ENCODE results near the gene DAW1. TPM values are rescaled to one million over a fixed set of nuclear protein-coding genes. Genes with fewer than 3 reads are reported as not detected.

Gene DAW1
- total RNA-seq, 1 experiment from 2014 or later: 0.20 TPM

DNA sequence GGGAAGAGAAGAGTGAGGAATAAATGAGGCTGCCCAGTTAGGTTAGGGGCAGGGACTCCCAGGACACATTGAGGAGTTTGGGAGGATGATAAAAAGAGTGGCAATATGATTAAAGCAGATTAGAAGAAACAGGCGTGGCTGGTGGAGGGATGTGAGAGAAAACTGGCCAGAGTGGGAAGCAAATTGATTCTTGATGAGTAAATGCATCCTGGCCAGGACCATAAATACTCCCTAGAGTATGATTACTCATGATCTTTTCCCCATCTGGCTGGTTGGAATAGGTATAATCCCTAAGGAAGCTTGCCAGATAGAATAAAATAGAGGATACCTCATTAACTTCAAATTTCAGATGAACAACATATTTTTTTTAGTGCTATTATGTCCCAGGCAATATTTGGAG is 21.5 kb upstream of the DAW1 start:
- RAD21 ChIA-PET (ENCODE audit: low non-redundant PET in 1 of 2, low total read pairs in 2 of 2, uncharacterized antibody in 2 of 2, unreplicated experiment in 2 of 2): no interaction called here
- H3K9ac ChIP-seq (ENCODE audit: low read length): no peak overlapping the region
- CTCF ChIA-PET: no interaction called here

DNA sequence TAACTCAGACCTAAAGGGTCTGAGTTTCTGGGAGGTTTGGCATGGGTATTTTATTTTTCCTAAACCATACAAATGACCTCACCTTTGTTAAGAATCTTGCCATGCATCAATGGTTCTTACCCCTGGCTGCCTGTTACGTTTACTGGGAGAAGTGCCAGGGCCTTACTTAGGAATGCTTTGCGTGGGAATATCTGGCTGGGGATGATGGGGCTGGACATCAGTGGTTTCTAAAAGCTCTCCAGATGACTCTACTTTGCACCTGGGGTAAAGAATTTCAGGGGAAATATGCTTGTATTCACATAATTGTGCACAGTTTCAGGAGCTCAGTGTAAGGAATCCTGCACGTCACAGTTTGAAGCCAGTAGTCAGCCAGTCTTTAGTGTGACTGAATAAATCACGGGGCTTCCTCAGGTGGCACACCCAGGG is 18.2 kb upstream of the DAW1 start:
- Histone ChIP-seq H3K27ac (ENCODE audit: low read depth, low read length) (no peak overlapping the region), H3K4me3 (replicated peaks in 1 of 2; ENCODE audit: low read depth in 1 of 2, low read length in 2 of 2) (no peak overlapping the region), H3K36me3 (ENCODE audit: control insufficient read depth in 1 of 2, insufficient read depth in 2 of 2, low read length in 2 of 2) (no peaks in the 10 kb centered on the region), H3K9ac (ENCODE audit: low read length) (no peak overlapping the region), H2AFZ (ENCODE audit: low read depth, low read length, poor library complexity, severe bottlenecking) (no peak overlapping the region), H3K27me3 (ENCODE audit: insufficient read depth, low read length) (no peaks in the 10 kb centered on the region), H3K4me1 (ENCODE audit: control insufficient read depth in 1 of 2, insufficient read depth in 2 of 2, low read length in 2 of 2) (peaks cover 8 to 31% of the 10 kb centered on the region in 2 experiments; a peak in 3 of 4 replicates), H3K9me2 (ENCODE audit: insufficient read depth) (no peaks in the 10 kb centered on the region), H3K4me2 (ENCODE audit: low read length) (peak overlapping the region; percentile 28; the same call in 1 of the 2 replicates), H4K20me1 (ENCODE audit: insufficient read depth) (no peaks in the 10 kb centered on the region), H3K79me2 (ENCODE audit: insufficient read depth, low read length) (no peaks in the 10 kb centered on the region), H3K9me3 (ENCODE audit: control insufficient read depth in 1 of 2, insufficient read depth in 1 of 2, low read depth in 1 of 2, low read length in 2 of 2) (no peaks in the 10 kb centered on the region)
- intact Hi-C loops (cut with micrococcal nuclease): no loop called here
- RAD21 ChIA-PET (ENCODE audit: low non-redundant PET in 1 of 2, low total read pairs in 2 of 2, uncharacterized antibody in 2 of 2, unreplicated experiment in 2 of 2): no interaction called here
- POLR2A ChIA-PET: interaction anchor here (2.1 kb wide), 1 partner anchor 10 kb away, joined by 8 read pairs; no protein-coding TSS in a partner anchor
- DNase-seq (ENCODE audit: low read depth, low spot score) (no peak), ATAC-seq (no peak)
- CTCF ChIA-PET: interaction anchor here (0.6 to 1.1 kb wide), 2 partner anchors 9 to 10 kb away, joined by 3 to 16 read pairs; no protein-coding TSS in a partner anchor
- BruUV-seq (replicated peaks): no TSS peak
- TF ChIP-seq CBX3 (IDR thresholded peaks at IDR 0.05; ENCODE audit: low read depth): no peak
- TF ChIP-seq ZFX (IDR thresholded peaks at IDR 0.05): no peak
- TF ChIP-seq ELF1 (IDR thresholded peaks at IDR 0.05; ENCODE audit: borderline replicate concordance, low read depth): no peak
- no peak for TF ChIP-seq EZH2phosphoT487 (IDR thresholded peaks at IDR 0.05; ENCODE audit: borderline replicate concordance)
- no peak for TF ChIP-seq SRF (IDR thresholded peaks at IDR 0.05; ENCODE audit: low read depth)
- no peak for TF ChIP-seq YY1 (IDR thresholded peaks at IDR 0.05; ENCODE audit: extremely low read depth, insufficient replicate concordance, low read depth, low read length)
- TF ChIP-seq SIN3A (IDR thresholded peaks at IDR 0.05; ENCODE audit: low read depth): no peak
- TF ChIP-seq, protein P1, sequence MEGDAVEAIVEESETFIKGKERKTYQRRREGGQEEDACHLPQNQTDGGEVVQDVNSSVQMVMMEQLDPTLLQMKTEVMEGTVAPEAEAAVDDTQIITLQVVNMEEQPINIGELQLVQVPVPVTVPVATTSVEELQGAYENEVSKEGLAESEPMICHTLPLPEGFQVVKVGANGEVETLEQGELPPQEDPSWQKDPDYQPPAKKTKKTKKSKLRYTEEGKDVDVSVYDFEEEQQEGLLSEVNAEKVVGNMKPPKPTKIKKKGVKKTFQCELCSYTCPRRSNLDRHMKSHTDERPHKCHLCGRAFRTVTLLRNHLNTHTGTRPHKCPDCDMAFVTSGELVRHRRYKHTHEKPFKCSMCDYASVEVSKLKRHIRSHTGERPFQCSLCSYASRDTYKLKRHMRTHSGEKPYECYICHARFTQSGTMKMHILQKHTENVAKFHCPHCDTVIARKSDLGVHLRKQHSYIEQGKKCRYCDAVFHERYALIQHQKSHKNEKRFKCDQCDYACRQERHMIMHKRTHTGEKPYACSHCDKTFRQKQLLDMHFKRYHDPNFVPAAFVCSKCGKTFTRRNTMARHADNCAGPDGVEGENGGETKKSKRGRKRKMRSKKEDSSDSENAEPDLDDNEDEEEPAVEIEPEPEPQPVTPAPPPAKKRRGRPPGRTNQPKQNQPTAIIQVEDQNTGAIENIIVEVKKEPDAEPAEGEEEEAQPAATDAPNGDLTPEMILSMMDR (IDR thresholded peaks at IDR 0.05 in 2 of 3, conservative IDR thresholded peaks at IDR 0.05 in 1 of 3; ENCODE audit: borderline replicate concordance in 1 of 3, insufficient read depth in 1 of 3, low read depth in 2 of 3, low read length in 2 of 3): no peak
- TF ChIP-seq EZH2 (IDR thresholded peaks at IDR 0.05): no peak
- no peak for TF ChIP-seq SP1 (IDR thresholded peaks at IDR 0.05; ENCODE audit: low read depth)
- no peak for TF ChIP-seq POLR2A (IDR thresholded peaks at IDR 0.05; ENCODE audit: borderline replicate concordance, extremely low read depth, insufficient read depth, insufficient read length)
- no peak for TF ChIP-seq CEBPB (IDR thresholded peaks at IDR 0.05; ENCODE audit: low read depth)
- no peak for TF ChIP-seq POLR2AphosphoS5 (IDR thresholded peaks at IDR 0.05; ENCODE audit: low read depth, low read length)

More for the DNA sequence above, 21.5 kb upstream of the DAW1 start:
- H3K4me2 ChIP-seq (ENCODE audit: low read length): 0 out of 2 replicates have a peak overlapping the region, but pooled peaks have one; percentile 9
- no peak overlapping the region for H2AFZ ChIP-seq (ENCODE audit: low read depth, low read length, poor library complexity, severe bottlenecking)
- no peak for ATAC-seq
- H3K9me3 ChIP-seq (ENCODE audit: control insufficient read depth in 1 of 2, insufficient read depth in 1 of 2, low read depth in 1 of 2, low read length in 2 of 2): no peaks in the 10 kb centered on the region
- no peak overlapping the region for H3K4me3 ChIP-seq (replicated peaks in 1 of 2; ENCODE audit: low read depth in 1 of 2, low read length in 2 of 2)
- POLR2A ChIA-PET: no interaction called here
- no TSS peak for BruUV-seq (replicated peaks)
- no peak overlapping the region for H3K27ac ChIP-seq (ENCODE audit: low read depth, low read length)
- no peaks in the 10 kb centered on the region for H3K36me3 ChIP-seq (ENCODE audit: control insufficient read depth in 1 of 2, insufficient read depth in 2 of 2, low read length in 2 of 2)
- H3K27me3 ChIP-seq (ENCODE audit: insufficient read depth, low read length): no peaks in the 10 kb centered on the region
- no peaks in the 10 kb centered on the region for H3K79me2 ChIP-seq (ENCODE audit: insufficient read depth, low read length)
- no peaks in the 10 kb centered on the region for H4K20me1 ChIP-seq (ENCODE audit: insufficient read depth)
- TF ChIP-seq POLR2A (IDR thresholded peaks at IDR 0.05; ENCODE audit: borderline replicate concordance, extremely low read depth, insufficient read depth, insufficient read length): no peak
- no peak for TF ChIP-seq FOSL1 (IDR thresholded peaks at IDR 0.05; ENCODE audit: low read depth)
- no peak for TF ChIP-seq SRF (IDR thresholded peaks at IDR 0.05; ENCODE audit: low read depth)
- TF ChIP-seq RAD21 (IDR thresholded peaks at IDR 0.05; ENCODE audit: low read depth): no peak
- TF ChIP-seq, protein P2, sequence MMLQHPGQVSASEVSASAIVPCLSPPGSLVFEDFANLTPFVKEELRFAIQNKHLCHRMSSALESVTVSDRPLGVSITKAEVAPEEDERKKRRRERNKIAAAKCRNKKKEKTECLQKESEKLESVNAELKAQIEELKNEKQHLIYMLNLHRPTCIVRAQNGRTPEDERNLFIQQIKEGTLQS (IDR thresholded peaks at IDR 0.05): no peak
- TF ChIP-seq JUND (IDR thresholded peaks at IDR 0.05): no peak
- TF ChIP-seq, protein P1 (IDR thresholded peaks at IDR 0.05 in 2 of 3, conservative IDR thresholded peaks at IDR 0.05 in 1 of 3; ENCODE audit: borderline replicate concordance in 1 of 3, insufficient read depth in 1 of 3, low read depth in 2 of 3, low read length in 2 of 3): no peak
- H3K4me1 ChIP-seq (ENCODE audit: control insufficient read depth in 1 of 2, insufficient read depth in 2 of 2, low read length in 2 of 2): peaks cover 13 to 37% of the 10 kb centered on the region in 2 experiments; a peak in 3 of 4 replicates
- no peaks in the 10 kb centered on the region for H3K9me2 ChIP-seq (ENCODE audit: insufficient read depth)
- no peak for DNase-seq (ENCODE audit: low read depth, low spot score)
- intact Hi-C loops (cut with micrococcal nuclease): no loop called here
